Panc1 (cell line): ENCODE data around the gene FKBP9.
A peak's percentile ranks its signal among the peaks of the same experiment; 100 is the strongest.
"Not testable (repeated sequence)": the region's sequence is repeated elsewhere in the genome, so short reads cannot be mapped to it uniquely, and the experiment has no call there.

ENCODE experiments used
- POLR2AphosphoS5 ChIP-seq: IDR thresholded peaks from 2 replicates; pipeline ENCODE4 v1.6.1; 2012; ENCODE audit warnings: mild to moderate bottlenecking, low read depth, low read length, moderate library complexity
- SIN3A ChIP-seq: IDR thresholded peaks from 2 replicates; pipeline ENCODE4 v1.6.1; 2012; ENCODE audit warnings: low read depth, mild to moderate bottlenecking, low read length, moderate library complexity, borderline replicate concordance; ENCODE audit not compliant: insufficient read depth
- TF ChIP-seq, protein P1 (sequence below): fragments of 450-650 bp; IDR thresholded peaks from 2 replicates; pipeline ENCODE4 v1.5.1; 2017; ENCODE audit warnings: mild to moderate bottlenecking
- TF ChIP-seq, protein P2 (sequence below), 2 experiments: IDR thresholded peaks; 2 replicates each; pipeline ENCODE4 v1.6.1; 2011 to 2012; ENCODE audit warnings: low read depth in 2 of 2, control low read depth in 1 of 2, low read length in 1 of 2, mild to moderate bottlenecking in 1 of 2, moderate library complexity in 1 of 2; ENCODE audit not compliant: insufficient read depth in 1 of 2

DNA sequence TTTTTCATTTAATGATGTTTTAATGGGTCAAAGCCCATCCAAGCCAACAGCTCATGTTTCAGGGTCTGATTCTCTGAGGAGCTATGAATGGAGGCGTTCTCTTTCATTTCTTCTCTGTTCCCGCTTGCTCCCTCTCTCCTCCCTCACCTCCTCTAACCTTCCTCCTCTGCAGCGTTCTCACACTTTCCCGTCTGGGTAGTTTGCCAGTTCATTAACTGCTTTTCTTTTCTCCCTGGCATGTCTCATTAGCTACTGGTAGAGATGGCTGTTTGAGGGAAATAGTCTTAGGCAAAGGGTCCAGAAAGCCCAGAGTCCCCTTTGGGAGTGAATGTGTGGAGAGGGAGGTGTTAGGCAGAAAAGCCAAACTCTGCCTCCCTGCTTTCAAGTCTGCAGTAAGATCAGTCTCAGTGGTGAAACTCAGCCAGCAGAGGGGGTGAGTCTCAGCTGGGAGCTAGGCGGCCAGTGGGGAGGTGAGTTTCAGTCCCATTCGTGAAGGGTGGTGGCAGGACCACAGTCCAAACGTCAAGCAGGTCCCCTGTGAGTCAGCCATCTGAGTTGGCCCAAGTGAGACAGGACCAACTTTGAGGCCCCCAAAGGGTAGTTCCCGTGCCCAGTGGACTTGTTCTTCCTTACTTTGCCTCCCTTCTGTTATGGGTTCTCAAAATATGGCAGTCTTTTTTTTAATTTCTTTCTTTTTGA is 7.4 kb downstream of the FKBP9 start:
- TF ChIP-seq, protein P1, sequence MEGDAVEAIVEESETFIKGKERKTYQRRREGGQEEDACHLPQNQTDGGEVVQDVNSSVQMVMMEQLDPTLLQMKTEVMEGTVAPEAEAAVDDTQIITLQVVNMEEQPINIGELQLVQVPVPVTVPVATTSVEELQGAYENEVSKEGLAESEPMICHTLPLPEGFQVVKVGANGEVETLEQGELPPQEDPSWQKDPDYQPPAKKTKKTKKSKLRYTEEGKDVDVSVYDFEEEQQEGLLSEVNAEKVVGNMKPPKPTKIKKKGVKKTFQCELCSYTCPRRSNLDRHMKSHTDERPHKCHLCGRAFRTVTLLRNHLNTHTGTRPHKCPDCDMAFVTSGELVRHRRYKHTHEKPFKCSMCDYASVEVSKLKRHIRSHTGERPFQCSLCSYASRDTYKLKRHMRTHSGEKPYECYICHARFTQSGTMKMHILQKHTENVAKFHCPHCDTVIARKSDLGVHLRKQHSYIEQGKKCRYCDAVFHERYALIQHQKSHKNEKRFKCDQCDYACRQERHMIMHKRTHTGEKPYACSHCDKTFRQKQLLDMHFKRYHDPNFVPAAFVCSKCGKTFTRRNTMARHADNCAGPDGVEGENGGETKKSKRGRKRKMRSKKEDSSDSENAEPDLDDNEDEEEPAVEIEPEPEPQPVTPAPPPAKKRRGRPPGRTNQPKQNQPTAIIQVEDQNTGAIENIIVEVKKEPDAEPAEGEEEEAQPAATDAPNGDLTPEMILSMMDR = peak; percentile 61
- TF ChIP-seq POLR2AphosphoS5, SIN3A: not testable (repeated sequence)
- TF ChIP-seq, protein P2, sequence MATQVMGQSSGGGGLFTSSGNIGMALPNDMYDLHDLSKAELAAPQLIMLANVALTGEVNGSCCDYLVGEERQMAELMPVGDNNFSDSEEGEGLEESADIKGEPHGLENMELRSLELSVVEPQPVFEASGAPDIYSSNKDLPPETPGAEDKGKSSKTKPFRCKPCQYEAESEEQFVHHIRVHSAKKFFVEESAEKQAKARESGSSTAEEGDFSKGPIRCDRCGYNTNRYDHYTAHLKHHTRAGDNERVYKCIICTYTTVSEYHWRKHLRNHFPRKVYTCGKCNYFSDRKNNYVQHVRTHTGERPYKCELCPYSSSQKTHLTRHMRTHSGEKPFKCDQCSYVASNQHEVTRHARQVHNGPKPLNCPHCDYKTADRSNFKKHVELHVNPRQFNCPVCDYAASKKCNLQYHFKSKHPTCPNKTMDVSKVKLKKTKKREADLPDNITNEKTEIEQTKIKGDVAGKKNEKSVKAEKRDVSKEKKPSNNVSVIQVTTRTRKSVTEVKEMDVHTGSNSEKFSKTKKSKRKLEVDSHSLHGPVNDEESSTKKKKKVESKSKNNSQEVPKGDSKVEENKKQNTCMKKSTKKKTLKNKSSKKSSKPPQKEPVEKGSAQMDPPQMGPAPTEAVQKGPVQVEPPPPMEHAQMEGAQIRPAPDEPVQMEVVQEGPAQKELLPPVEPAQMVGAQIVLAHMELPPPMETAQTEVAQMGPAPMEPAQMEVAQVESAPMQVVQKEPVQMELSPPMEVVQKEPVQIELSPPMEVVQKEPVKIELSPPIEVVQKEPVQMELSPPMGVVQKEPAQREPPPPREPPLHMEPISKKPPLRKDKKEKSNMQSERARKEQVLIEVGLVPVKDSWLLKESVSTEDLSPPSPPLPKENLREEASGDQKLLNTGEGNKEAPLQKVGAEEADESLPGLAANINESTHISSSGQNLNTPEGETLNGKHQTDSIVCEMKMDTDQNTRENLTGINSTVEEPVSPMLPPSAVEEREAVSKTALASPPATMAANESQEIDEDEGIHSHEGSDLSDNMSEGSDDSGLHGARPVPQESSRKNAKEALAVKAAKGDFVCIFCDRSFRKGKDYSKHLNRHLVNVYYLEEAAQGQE (IDR thresholded peaks at IDR 0.05; ENCODE audit: insufficient read depth in 1 of 2, low read depth in 2 of 2, low read length in 1 of 2) = not testable (repeated sequence)
